ENCODE results near the gene ADGRV1. TPM values are rescaled to one million over a fixed set of nuclear protein-coding genes. Genes with fewer than 3 reads are reported as not detected.

ADGRV1 gene
- total RNA-seq, 1 experiment from 2014 or later = 1.8 TPM

Other genes with a start within 250 kb of the ADGRV1 start
- gene CETN3, start 149.0 kb upstream of the ADGRV1 start, total RNA-seq (2014; rRNA removed; shearing (Covaris generic); ENCODE audit: low replicate concordance) = 11.9 and 33.2 TPM in 2 replicates
- 2.1 and 3.7 TPM in 2 replicates for gene MBLAC2, start 84.0 kb upstream of the ADGRV1 start, total RNA-seq (2014; rRNA removed; shearing (Covaris generic); ENCODE audit: low replicate concordance)
- 2.3 and 5.7 TPM in 2 replicates for gene POLR3G, start 83.9 kb upstream of the ADGRV1 start, total RNA-seq (2014; rRNA removed; shearing (Covaris generic); ENCODE audit: low replicate concordance)
- gene LYSMD3, start 29.2 kb upstream of the ADGRV1 start, total RNA-seq (2014; rRNA removed; shearing (Covaris generic); ENCODE audit: low replicate concordance) = 2.9 and 6.2 TPM in 2 replicates